Prostate gland (tissue), 2 donors: Measurements from ENCODE around the gene SASH3.

Source experiments
- POLR2A ChIP-seq: fragments of 450-650 bp; IDR thresholded peaks from one replicate; pipeline ENCODE4 v1.6.1; 2016; ENCODE audit warnings: antibody characterized with exemption, mild to moderate bottlenecking
- POLR2AphosphoS5 ChIP-seq: sonication (generic); formaldehyde crosslinking; IDR thresholded peaks from one replicate; pipeline ENCODE4 v1.6.1; 2017; ENCODE audit warnings: antibody characterized with exemption
- TF ChIP-seq, protein P1 (sequence below), 4 experiments: fragments of 200-600 bp in 2 of 4; fragments of 450-650 bp in 2 of 4; sonication (generic) in 2 of 4; IDR thresholded peaks; 1 replicate in 3 of 4; 2 replicates in 1 of 4; pipeline ENCODE4 v1.5.1; 2016 to 2019; ENCODE audit warnings: antibody characterized with exemption in 4 of 4, mild to moderate bottlenecking in 2 of 4, moderate library complexity in 2 of 4

DNA sequence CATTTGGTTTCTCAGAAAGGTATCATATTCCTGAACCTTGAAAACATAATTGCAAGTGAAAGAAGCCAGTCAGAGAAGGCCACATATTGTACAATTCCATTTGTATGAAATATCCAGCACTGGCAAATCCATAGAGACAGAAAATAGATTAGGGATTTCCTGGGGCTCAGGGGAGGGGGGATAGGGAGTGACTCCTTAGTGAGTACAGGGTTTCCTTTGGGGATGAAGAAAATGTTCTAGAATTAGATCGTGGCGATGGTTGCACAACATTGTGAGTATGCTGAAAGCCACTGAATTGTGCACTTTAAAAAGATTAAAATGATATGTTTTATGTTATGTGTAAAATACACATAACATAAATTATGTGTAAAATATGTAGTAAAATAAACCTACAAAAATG lies 30.7 kb upstream of the SASH3 start:
- TF ChIP-seq POLR2A = no peak
- TF ChIP-seq, protein P1, sequence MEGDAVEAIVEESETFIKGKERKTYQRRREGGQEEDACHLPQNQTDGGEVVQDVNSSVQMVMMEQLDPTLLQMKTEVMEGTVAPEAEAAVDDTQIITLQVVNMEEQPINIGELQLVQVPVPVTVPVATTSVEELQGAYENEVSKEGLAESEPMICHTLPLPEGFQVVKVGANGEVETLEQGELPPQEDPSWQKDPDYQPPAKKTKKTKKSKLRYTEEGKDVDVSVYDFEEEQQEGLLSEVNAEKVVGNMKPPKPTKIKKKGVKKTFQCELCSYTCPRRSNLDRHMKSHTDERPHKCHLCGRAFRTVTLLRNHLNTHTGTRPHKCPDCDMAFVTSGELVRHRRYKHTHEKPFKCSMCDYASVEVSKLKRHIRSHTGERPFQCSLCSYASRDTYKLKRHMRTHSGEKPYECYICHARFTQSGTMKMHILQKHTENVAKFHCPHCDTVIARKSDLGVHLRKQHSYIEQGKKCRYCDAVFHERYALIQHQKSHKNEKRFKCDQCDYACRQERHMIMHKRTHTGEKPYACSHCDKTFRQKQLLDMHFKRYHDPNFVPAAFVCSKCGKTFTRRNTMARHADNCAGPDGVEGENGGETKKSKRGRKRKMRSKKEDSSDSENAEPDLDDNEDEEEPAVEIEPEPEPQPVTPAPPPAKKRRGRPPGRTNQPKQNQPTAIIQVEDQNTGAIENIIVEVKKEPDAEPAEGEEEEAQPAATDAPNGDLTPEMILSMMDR (IDR thresholded peaks at IDR 0.05) = no peak
- TF ChIP-seq POLR2AphosphoS5 = no peak
